Left ventricle myocardium superior (tissue), 1 donor: Measurements from ENCODE around the gene PALB2. TPM values are rescaled to one million over a fixed set of nuclear protein-coding genes. Genes with fewer than 3 reads are reported as not detected.
"Not testable (repeated sequence)": the region's sequence is repeated elsewhere in the genome, so short reads cannot be mapped to it uniquely, and the experiment has no call there.

Experiments
- ATAC-seq: fragments of 200-7000 bp; cut with Tn5 transposase; one replicate; pipeline ENCODE4 v1.9.1; 2020; ENCODE audit warnings: mild to moderate bottlenecking, moderate library complexity
- DNase-seq: peaks from one replicate; pipeline ENCODE4 v3.0.0-alpha.2; 2020
- intact Hi-C: fragments of 100-400 bp; cut with micrococcal nuclease; formaldehyde crosslinking; loops from one replicate; pipeline ENCODE4 v1.11.0; 2022
- total RNA-seq: library from RNA; stranded (reverse); fragmentation: NEBNext Ultra II Directional; extraction: Animal tissue kit (Norgen Biotek cat#: 25700); gene quantifications from one replicate; pipeline ENCODE4 v1.2.1, GENCODE V29; 2021
- donor health status: DM: no; HTN: yes; CAD: no; lungs with severe emphysema.

Gene PALB2
- total RNA-seq, 1 donor from 2014 or later: 5.5 TPM

DNA sequence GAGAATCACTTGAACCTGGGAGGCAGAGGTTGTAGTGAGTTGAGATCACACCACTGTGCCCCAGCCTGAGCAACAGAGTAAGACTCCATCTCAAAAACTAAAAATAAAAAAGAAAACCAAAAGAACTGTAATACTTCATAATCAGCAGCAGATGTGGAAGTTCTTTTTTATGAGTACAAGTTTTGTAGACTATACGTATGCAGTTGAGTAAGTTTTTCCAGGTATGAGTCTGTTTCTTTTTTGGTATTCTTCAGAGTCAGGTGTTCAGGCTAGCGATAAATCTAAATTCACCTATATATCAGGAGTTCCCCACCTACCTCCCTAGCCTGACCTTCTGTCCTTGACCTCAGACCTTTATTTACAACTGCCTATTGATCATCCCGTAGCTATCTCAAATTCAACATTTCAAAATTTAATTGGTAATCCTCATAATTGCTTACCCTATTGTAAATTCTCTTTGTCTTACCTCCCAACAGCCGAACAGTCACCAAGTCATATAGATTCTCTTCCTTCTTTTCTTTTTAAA is 10.9 kb upstream of the PALB2 start:
- ATAC-seq (no peak), DNase-seq (no peak)
- intact Hi-C loops: no loop called here

DNA sequence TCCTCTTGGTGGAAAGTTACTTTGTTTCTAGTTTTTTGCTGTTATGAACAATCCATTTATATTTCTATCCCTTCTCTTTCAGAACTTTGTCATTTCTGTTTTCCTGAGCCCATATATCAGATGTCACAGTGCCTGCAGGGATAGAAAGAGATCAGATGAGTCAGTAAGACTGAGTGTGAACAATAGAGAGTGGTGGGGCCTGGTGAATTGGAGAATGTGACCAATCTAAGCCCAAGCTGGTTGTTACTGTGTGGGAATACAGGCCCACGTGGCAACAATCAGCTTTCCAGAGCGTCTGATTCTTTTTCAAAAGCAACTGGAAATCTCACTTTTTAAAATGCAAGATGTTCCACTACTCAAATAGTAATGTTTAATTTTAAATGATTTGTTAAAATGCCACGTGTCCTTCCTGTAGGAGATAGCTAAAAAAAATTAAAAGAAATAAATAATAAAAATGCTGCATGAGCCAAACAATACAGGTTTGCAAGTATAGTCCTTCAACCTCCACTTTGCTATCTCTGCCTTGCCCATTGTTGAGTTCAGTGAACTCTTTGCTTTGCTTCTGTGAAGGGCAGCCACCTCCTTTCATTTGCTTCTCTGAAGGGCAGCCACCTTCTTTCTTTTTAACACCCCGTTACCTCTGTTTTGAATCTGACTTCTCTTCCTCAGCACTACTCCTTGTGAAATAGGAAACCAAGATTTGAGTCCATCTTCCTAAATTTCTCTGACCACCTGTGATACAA is 9.7 kb upstream of the PALB2 start:
- intact Hi-C loops: no loop called here
- no peak for ATAC-seq
- DNase-seq: no peak

DNA sequence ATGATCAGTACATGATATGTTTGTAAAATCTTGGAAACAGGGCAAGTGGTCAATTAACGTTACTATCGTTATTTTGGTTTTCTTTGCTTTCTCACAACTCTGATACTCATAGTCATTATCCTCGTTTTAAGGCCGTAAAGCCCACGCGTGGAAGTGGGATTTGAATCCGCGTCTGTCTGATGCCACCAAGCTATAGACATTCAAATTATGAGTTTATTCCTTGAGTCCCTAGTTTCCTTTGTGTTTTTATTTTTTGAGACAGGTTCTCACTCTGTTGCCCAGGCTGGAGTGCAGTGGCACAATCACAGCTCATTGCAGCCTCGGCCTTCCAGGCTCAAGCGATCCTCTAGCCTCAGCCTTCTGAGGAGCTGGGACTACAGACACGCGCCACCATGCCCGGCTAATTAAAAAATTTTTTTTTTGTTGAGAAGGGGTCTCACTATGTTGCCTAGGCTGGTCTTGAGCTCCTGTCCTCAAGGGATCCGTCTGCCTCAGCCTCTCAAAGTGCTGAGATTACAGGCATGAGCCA is 1.2 kb upstream of the PALB2 start:
- DNase-seq (no peak), ATAC-seq (no peak)
- intact Hi-C loops: no loop called here

DNA sequence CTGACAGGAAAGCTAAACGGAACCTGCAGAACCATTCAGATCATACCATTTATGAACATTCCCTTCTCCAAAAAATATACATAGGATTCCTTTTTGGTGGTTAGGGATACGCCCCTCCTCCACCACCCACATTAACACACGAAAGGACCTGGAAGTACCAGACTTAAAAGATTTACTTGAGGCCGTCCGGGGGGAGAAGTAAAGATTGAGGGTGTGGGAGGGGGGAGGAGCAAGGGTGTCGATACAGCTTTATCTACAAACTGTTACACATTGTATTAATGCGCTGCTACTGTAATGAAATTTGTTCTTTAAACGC is 537 bp downstream of the PALB2 start:
- intact Hi-C loops: no loop called here
- no peak for ATAC-seq
- DNase-seq: no peak

DNA sequence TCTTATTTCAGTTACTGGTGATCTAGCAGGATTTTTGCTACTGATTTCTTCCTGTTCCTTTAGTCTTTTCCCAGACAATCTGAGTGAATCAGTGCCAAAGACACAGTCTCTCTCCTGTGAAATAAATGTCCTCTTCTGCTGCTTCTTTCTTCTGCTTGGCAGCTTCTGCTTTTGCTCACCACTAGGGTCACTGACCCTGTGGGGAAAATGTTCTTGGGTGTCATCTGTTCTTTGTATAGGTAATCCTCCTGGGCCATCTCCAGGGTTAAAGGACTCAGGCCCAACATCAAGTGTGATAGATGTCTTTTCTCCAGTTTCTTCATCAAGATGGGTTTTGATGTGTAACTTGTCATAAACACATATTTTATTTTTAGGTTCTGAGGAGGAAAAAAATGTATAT is 5.2 kb downstream of the PALB2 start:
- DNase-seq (no peak), ATAC-seq (no peak)
- intact Hi-C loops: no loop called here

DNA sequence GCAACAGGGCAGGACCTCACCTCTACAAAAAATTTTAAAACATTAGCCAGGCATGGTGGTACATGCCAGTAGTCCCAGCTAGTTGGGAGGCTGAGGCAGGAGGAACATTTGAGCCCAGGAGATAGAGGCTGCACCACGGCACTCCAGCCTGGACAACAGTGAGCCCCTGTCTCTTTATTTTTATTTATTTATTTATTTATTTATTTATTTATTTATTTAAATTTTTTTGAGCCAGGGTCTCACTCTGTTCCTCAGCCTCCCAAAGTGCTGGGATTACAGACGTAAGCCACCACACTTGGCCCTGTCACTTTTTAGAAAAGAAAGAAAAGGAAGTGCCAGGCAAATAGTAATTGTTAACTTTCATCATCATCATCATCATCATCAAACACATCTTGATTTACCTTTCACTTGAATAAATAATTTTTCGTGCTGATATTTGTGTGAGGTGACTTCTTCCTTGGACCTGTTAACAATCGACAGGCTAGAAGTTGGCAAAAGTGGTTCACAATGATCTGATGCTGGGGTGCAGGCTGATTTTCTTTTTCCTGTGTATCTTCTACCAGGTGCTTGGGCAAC is 6.6 kb downstream of the PALB2 start:
- intact Hi-C loops: no loop called here
- DNase-seq (no peak), ATAC-seq (no peak)

DNA sequence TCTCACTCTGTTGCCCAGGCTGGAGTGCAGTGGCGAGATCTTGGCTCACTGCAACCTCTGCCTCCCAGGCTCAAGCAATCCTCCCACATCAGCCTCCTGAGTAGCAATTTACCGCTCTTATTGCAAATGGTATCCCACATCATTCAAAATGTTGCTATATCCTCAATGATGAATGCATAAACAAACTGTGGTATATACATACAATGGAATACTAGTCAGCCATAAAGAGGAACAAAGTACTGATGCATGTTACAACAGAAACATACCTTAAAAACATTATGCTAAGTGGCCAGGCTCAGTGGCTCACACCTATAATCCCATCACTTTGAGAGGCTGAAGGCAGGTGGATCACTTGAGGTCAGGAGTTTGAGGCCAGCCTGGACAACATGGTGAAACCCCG is 9.2 kb downstream of the PALB2 start:
- DNase-seq, intact Hi-C loops, ATAC-seq: not testable (repeated sequence)

DNA sequence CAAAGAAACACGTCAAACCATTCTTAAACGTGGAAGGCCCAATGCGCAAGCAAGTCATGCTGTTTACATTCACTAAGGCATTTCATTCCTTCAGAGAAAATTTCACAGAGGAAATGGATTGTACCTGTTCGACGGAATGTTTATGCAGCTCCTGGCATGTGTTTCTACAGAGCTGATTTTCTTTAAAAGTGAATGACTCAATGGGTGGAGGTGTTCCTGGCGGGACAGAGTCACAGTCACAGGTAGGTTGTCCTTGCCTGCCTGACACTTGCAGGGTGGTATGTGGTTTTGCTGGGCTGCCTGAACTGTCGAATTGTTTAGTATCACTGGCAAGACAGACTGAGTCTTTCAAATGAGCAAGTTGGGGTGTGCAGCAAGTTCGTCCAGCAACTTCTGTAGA is 11.6 kb downstream of the PALB2 start:
- intact Hi-C loops: no loop called here
- DNase-seq (no peak), ATAC-seq (no peak)

DNA sequence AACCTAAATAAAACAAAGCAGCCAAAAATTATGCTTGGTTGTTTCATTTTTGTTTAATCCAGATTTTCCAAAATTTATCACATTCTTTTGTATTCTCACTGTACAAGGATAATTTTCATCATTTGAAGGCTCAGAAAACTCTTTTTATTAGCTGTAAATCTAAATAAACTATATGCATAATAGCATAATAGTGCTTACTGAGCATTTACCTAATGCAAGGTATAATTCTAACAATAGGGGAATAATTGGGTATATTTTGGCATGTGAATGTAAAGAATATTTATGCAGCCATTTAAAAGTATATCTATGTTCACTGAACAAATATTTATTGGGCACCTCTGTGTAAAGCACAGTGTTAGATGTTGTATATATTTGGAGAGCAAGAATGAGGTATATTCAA is 17.0 kb downstream of the PALB2 start:
- intact Hi-C loops: no loop called here
- DNase-seq (no peak), ATAC-seq (no peak)

DNA sequence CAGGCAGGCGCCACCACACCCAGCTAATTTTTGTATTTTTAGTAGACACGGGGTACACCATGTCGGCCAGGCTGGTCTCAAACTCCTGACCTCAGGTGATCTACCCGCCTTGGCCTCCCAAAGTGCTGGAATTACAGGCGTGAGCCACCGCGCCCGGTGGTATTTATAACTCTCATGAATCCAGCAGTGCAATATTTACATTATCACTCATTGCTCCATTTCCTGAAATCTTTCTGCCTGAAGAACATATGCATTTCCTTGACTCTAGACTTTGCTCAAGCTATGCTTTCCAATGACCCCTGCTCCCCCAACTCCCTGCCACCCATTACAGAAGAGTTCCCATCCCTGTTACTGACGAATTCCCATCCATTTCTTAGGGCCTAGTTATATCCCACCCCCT is 25.3 kb downstream of the PALB2 start:
- intact Hi-C loops: no loop called here
- DNase-seq (no peak), ATAC-seq (no peak)

DNA sequence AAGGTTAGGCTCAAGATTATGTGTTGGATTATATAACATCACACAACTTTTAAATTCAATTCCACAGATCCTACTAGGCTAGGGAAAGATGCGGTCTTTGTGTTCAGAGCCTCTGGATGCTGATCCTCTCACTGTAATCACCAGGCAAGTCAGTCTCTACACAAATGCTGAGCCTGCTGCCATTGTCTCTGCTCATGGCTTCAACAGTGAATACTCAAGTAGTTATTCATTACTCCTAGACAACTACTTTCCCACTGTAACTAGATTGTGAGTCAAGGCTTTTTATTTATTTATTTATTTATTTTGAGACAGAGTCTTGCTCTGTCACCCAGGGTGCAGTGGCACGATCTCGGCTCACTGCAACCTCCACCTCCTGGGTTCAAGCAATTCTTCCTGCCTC is 29.2 kb downstream of the PALB2 start:
- ATAC-seq (no peak), DNase-seq (no peak)
- intact Hi-C loops: no loop called here

DNA sequence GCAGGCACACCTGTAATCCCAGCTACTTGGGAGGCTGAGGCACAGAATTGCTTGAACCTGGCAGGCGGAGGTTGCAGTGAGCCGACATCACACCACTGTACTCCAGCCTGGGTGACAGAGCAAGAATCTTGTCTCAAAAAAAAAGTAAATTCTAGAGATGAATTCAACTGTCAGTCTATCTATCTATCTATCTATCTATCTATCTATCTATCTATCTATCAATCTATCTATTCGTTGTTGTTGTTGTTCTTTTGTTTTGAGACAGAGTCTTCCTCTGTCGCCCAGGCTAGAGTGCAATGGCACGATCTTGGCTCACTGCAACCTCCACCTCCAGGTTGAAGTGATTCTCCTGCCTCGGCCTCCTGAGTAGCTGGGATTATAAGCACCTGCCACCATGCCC is 30.2 kb downstream of the PALB2 start:
- ATAC-seq, DNase-seq, intact Hi-C loops: not testable (repeated sequence)

DNA sequence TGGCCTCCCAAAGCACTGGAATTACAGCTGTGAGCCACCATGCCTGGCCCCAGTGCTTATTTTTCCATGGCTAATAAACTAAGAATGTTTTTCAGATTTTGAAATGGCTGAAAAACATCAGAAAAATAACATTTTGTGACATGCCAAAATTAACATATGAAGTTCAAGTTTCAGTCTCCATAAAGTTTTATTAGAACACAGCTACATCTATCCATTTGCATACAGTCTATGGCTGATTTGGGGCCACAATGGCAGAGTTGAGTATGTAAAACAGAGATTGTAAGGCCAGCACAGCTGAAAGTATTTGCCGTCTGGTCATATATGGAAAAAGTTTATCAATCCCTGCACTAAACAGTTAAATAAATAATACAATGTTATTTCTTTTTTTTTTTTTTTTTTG is 31.2 kb downstream of the PALB2 start:
- DNase-seq (no peak), ATAC-seq (no peak)
- intact Hi-C loops: no loop called here

DNA sequence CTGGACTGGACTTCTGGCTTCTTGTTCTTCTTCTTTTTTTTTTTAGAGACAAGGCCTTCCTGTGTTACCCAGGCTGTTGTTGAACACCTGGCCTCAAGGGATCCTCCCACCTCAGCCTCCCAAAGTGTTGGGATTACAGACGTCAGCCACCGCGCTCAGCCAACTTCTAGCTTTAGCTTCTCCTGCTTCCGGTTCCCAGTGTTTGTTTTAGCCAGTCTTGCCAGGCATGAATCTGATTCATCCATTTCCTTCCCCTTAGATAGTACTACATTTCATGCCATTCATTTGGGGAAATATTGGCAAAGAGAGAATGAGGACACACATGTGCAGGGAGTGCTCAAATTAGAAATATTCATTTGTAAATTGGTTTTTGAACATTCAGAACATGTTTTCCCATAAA is 32.9 kb downstream of the PALB2 start:
- intact Hi-C loops: no loop called here
- ATAC-seq (no peak), DNase-seq (no peak)

DNA sequence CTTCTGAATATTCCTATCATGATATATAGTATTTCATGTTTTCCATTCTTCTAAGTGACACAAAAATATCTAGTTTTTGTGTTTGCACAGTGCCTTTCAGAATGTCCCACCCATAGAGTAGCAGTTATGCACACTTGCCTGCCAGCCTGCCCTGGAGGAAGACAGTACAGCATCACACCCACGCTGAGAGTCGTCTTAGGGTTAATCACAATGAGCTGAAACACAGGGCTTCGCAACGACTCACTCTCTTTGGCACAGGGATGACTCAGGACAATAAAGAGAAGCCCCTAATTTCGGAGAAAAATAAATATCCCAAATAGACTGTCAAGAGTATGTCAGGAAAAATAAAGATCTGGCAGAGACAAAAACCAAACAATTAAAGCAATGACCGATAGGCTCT is 33.4 kb downstream of the PALB2 start:
- intact Hi-C loops: no loop called here
- no peak for DNase-seq
- no peak for ATAC-seq

DNA sequence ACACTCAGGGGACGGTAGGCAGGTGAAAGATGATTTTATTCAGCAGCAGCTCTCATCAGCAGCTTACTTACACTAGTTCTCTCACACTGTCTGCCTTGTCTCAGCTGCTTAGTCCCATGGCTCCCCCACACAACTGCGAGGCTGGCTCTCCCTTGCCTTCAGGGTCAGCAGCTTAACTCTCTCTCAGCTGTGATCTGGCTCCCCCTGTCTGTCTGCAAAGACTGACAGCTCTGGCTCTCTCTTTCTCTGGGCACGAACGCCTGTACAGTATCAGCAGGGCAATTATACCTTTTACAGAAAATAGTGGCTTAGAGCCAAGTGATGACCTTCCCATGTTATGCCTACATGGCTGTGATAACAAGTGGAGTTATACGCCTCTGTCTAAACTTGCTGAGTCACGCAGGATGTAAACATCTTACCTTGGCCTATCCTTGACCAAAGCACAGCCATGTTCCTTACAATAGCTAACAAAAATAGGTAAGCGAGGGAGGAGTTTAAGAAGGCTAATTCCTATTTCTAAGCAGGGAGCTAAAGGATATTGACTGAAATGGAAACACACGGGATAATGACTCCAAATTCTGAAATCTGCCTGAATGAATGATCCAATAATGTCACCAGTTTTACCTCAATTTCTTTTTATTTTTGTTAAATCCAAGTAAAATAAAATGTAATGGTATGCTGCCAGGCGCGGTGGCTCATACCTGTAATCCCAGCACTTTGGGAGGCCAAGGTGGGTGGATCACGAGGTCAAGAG is 43.9 kb downstream of the PALB2 start:
- peak; percentile 58 for ATAC-seq

DNA sequence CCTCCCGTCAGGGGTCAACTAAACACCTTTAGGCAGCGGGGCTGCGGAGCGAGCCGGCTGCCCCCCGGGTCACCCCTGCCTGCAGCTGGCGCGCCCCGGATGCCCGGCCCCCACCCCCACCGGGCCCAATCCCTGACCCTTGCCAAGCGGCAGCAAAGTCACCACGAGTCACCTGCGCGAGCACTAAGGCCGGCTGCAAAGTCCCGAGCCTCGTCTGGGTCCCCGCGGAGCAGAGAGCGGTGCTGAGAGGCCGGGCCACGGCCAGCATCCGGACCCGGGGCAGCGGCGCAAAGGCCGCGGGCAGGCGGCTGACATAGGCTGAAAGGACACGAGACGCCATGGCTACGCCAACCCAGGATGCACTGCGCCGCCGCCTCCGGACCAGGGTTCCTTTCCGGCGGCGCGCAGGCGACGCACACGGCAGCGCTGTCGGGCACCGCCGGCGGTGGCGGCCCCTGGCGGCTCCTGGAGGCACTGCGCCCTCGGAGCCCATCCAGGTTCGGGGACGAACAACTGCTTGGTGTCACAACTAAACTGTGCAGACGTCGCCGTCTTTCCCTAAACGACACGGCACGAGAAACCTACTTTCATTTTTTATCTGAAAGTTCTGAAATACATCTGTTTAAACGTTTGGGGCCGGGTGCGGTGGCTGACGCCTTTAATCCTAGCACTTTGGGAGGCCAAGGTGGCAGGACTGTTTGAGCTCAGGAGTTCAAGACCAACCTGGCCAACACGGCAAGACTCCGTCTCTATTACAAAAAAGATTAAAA is 45.0 kb downstream of the PALB2 start, which contains the start of gene NDUFAB1:
Gene NDUFAB1, minus strand, starts transcription at position 366 of the 770 bp plus-strand sequence. Its CDS starts 26 bp downstream, at position 340.
- intact Hi-C loops: no loop called here
- peak; percentile 96 for DNase-seq
- ATAC-seq: peak; percentile 96

More for the DNA sequence above, 43.9 kb downstream of the PALB2 start:
- intact Hi-C loops: no loop called here
- DNase-seq: peak; percentile 38

DNA sequence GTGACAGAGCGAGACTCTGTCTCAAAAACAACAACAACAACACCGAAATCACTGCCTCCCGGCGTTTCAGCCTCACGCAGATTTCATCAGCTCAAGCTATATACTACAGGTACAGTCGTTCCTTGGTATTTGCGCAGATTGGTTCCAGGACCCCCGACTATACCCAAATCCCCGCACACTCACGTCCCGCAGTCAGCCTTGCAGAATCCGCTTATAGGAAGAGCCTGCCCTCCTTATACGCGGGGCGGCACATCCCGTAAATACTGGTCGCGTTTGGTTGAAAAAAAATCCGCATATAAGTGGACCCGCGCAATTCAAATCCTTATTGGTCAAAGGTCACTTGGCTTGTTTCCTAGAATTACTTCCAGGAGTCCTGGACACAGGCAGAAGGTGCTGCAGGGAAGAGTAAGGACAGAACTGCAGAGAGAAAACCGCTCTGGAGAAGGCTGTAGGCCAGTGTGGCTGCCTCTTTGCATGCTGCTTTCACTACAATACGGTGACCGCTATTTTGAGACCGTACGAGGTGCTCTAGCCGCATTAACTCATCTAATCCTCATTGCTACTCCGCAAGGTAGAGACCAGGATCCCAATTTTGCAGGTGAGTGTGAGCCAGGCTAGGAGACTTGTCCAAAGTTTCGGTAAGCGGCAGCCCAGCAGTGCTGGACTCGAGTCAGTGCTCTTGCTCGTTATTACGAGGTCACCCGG is 45.7 kb downstream of the PALB2 start:
- ATAC-seq (no peak), DNase-seq (no peak)
- intact Hi-C loops: no loop called here

DNA sequence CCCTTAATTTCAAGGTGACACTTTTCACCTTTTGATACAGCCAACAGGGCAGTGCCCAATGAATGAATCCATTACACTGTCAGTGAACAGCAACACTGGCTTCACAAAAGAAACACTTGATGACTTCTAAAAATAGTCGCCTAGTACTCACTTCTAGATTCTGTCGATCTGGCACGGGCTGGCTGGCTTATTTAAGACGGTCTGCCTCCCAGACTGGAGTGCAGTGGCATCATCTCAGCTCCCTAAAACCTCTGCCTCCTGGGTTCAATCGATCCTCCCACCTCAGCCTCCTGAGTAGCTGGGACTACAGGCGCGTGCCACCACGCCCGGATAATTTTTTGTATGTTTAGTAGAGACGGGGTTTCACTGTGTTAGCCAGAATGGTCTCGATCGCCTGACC is 46.9 kb downstream of the PALB2 start:
- intact Hi-C loops: no loop called here
- ATAC-seq (peak; percentile 44), DNase-seq (peak; percentile 57)
